DMS153 treated with DMSO at 0.1 percent for 48 hours (cell line): Measurements from ENCODE around the gene TWIST1.

Experiments used
- DNase-seq: peaks from one replicate; lab custom pipeline; 2025; ENCODE audit not compliant: unreplicated experiment; lab: John Stamatoyannopoulos, UW

Gene TWIST1

GRCh38 chr7:19113855-19114550, 3.4 kb downstream of the TWIST1 start:
- no peak for DNase-seq

GRCh38 chr7:19113002-19113350, 4.5 kb downstream of the TWIST1 start:
- DNase-seq, result no peak

- no peak for DNase-seq
Observed at GRCh38 chr7:19112274-19113001, 5.0 kb downstream of the TWIST1 start.

- no peak for DNase-seq
Observed at GRCh38 chr7:19111474-19112273, 5.8 kb downstream of the TWIST1 start.

GRCh38 chr7:19110776-19111175, 6.7 kb downstream of the TWIST1 start:
- no peak for DNase-seq

- DNase-seq, result no peak
Observed at GRCh38 chr7:19110026-19110730, 7.3 kb downstream of the TWIST1 start.

GRCh38 chr7:19109000-19109946, 8.2 kb downstream of the TWIST1 start:
- no peak for DNase-seq

- no peak for DNase-seq
Observed at GRCh38 chr7:19107356-19108146, 9.9 kb downstream of the TWIST1 start.

- DNase-seq, result no peak
Observed at GRCh38 chr7:19107081-19107355, 10.4 kb downstream of the TWIST1 start.

GRCh38 chr7:19106241-19107080, 11.0 kb downstream of the TWIST1 start:
- DNase-seq, result no peak

- DNase-seq, result no peak
Observed at GRCh38 chr7:19105546-19105945, 11.9 kb downstream of the TWIST1 start.

GRCh38 chr7:19104811-19105210, 12.6 kb downstream of the TWIST1 start:
- no peak for DNase-seq

GRCh38 chr7:19102884-19103283, 14.6 kb downstream of the TWIST1 start:
- no peak for DNase-seq

- DNase-seq, result no peak
Observed at GRCh38 chr7:19101909-19102308, 15.5 kb downstream of the TWIST1 start.

- DNase-seq, result no peak
Observed at GRCh38 chr7:19101472-19101871, 16.0 kb downstream of the TWIST1 start.

- DNase-seq, result no peak
Observed at GRCh38 chr7:19099924-19100323, 17.5 kb downstream of the TWIST1 start.

- no peak for DNase-seq
Observed at GRCh38 chr7:19099194-19099593, 18.2 kb downstream of the TWIST1 start.

- no peak for DNase-seq
Observed at GRCh38 chr7:19098510-19098909, 18.9 kb downstream of the TWIST1 start.
